ENCODE results near the gene SEC24C. TPM values are rescaled to one million over a fixed set of nuclear protein-coding genes. Genes with fewer than 3 reads are reported as not detected.

SEC24C gene
- total RNA-seq, 1 donor from 2014 or later: 50.0 TPM

DNA sequence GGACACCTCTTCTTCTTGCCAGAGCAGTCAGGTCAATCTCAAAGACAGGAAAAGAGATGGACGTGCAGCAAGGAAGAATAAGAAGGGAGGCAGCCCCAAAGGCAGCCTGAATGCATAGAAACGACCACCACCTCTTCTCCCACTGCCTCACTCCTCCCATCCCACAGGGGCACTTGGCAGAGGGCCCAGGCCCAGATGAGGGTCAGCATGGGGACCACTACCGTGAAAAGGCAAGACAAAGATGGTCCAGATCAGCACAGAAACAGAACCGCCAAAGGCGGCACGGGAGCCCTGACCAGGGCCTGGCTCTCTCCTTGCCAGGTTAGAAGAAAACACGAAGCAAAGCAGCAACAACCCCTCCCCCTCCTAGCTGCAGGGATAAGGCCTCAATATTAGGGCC lies 69.2 kb downstream of the SEC24C start:
- DNase-seq: no peak

DNA sequence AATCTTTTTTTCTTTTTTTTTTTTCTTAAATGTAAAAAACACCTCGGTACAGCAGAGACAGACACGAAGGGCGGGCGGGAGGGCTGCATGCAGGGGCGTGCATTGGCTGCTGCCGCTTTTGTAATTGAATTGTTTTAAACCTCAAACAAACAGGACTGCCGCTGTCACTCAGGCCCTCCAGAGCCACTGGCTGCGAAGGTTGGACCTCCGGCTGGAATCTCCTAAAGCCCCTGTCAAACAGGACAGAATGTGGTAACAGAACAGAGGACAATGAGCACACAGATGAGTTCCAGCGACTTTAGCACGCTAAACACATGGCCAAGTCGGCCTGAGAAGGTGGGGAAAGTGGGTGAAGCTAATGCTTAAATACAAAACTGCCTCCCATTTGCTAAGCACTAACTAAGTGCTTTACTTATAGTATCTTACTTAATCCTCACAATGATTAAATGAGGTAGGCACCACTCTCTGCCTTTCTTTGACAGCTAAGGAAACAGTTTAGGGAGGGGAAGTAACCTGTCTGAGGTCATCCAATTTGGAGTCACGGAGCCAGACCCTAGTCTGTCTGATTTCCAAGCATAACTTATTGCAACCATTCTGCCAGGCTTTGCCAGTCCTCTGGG lies 70.2 kb downstream of the SEC24C start:
- no peak for DNase-seq

DNA sequence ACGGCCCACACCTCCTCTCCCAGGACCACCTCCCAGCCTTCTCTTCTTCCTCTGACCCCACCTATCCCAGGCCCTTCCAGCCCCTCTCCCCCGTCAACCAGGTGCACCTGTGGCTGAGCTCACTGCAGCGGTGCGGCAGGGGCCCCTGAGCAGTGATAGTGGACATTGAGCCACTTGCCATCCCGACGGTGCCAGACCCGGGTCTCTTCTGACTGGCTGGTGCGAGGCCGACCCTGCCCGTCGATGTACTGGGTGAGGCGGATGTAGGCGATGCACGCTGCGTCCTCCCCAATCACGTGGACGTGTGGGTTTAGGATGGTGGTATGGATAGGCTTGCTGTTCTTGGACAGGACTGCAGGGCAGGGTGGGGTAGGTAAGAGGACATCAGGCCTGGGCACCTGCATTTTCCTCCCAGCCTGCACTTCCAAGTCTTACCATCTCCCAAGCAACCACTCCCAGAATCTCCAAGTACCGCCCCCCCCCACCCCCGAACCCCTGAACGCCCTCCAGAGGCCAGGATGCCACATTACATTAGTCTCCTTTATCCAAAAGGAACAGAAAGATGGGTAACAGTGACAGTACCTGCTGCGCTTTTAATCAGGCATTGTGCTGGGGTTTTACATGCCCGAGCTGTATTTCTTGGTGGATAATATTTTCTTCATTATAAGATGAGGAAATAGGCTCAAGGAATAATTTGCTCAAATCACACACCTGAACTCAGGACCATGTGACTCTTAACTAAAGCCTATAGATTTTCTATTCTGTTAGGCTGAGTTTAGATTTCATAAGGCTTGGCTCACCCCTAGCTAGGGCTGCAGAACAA lies 70.9 kb downstream of the SEC24C start:
- no peak for DNase-seq

DNA sequence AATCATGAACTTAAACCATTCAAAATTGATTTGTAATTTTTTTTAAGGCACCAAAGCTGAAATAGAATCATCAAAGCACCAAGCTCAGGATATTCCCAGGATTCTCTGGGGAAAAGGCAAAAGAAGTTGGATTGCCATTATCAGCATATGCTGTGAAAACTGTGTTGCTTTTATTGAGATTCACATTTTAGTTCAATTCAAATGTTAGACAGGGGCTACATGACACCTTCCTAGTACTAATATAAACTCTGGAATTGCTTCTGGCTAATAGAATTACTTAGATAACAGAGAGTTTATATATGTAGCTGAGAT lies 71.5 kb downstream of the SEC24C start:
- no peak for DNase-seq

DNA sequence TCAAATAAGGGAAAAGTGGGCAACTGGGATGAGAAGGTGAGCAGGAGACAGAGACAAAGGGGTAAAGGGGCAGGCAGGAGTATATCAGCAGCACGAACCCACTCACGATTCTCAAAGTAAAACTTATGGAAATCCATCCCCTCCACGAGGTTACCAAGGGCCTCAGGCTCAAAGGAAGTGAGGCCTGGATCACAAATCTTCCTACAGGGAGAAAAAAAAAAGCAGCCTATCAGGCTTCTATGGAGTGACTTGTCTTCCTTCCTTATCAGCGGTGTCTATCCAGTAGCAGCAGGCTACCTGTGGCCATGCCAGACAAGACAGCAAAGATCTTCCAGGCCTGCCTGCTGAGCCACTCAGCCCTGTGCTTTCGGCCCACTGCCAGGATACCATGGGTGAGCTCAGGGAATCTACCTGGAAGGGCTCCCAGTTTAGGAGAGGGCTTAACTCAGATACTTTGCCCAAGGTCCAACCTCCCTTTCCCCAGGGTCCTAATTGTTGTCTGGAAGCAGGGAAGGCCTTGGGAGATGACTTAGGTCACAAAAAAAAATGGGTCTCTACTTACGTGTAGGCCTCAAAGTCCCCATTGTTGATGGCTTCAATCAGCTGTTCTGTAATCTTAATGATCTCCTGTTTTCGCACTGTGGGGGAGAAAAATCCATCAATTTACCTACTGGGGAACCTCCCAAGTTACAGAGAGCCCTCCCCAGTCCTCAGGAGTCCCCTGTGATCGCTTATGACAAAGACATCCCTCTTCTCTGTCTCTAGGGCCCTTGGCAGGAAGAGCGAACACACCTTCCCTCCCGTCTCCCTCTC lies 73.0 kb downstream of the SEC24C start:
- DNase-seq: no peak

DNA sequence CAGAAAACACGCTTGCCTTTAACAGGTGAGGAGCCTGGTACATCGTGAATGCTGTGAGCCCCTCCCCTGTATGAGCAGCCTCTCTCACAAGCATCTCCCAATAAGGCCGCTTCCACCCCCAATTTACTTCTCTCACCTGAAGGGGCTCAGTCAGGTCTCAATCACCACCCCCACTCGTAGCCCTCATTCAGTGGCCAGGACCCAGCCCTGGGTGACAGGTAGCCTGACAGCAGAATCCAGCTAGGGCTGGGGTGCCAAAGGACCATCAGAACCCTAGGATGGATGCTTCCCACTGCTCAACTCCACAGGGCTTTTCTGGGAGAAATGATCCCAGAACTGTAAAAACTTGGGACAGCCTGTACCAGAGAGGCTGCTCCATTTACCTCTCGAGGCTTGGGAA lies 73.7 kb downstream of the SEC24C start:
- DNase-seq: no peak

DNA sequence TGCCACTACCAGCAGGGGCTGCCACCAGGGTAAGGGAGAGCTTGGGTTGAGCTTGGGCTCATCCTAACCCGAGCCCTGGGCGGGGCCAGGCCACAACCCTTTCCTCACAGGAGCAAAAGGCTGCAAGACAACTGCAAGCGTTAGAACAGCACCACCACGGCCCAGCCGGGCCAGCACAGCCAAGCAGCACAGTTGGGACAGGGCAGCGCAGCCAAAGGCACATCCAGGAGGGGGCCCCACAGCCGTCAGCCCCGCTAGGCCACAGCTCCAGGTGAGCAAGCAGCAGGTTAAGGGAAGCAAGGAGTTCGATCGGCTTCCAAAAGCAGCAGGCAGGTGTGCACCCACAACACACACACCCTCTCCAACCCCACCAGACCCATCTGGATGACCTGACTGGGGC lies 74.2 kb downstream of the SEC24C start:
- DNase-seq: no peak

DNA sequence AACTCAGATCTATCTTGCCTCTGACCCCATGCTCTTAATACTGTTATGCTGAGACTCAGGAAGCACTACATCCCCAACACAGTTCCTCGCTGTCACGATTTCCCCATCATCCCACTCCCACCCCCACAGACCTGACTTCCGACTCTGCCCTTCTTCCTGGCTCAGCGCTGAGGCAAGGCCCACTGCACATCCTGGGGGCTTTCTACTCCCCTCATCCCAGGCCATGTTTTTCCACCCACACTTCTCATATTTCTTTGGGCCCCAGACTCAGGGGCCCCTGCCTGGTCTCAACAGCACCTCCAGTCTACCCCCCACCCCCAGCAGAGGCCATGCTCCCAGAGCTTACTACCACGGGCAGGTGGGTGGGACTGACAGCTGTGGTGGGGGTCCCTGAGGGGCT lies 74.9 kb downstream of the SEC24C start:
- no peak for DNase-seq

DNA sequence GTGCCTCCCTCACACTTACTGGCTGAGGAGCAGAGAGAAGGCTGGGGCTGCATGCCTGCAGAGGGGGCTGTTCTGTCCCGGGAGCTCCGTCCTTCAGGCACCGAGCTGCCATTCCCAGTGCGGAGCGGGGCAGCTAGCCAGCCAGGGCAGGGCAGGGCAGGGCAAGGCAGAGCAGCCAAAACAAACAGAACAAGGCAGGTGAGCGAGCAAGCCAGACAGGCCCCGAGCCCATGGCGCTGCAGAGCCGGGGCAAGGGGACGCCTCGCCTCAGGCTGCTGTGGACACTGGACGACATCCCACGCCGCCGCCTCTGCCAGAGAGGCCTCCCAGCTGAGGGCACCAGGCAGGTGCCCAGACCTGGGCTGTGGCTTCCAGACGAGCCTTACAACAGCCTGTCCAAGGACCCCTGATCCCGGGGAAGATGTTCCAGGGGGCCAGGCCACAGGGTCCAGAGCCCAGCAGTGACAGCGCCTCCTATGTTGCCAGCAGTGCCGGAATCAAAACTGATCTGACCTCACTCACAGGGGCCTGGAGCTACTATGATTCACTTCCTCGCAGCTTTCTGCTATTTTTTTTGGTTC lies 75.4 kb downstream of the SEC24C start:
- no peak for DNase-seq

Small RNA genes lying within 50 kb of the gene (small RNA-seq; reads per million reads assigned to genes)
- gene AC022400.4 (ENCODE audit: low replicate concordance) (not detected), gene AC022400.9 (ENCODE audit: low replicate concordance) (not detected), gene RNA5SP320 (ENCODE audit: low replicate concordance) (not detected), gene ZSWIM8-AS1 (ENCODE audit: low replicate concordance) (not detected)

Other genes starting within 250 kb of the SEC24C start
- gene PPP3CB, start 248.3 kb upstream of the SEC24C start, total RNA-seq: 150 TPM
- gene USP54, start 153.0 kb upstream of the SEC24C start, total RNA-seq: 39.5 TPM
- gene MYOZ1, start 102.9 kb upstream of the SEC24C start, total RNA-seq: 706 TPM
- 28.0 TPM for gene SYNPO2L, start 88.3 kb upstream of the SEC24C start, total RNA-seq
- 5.2 TPM for gene AGAP5, start 46.3 kb upstream of the SEC24C start, total RNA-seq
- 18.7 TPM for gene CHCHD1, start 37.7 kb downstream of the SEC24C start, total RNA-seq
- gene ZSWIM8, start 41.2 kb downstream of the SEC24C start, total RNA-seq: 81.3 TPM
- 16.1 TPM for gene NDST2, start 67.2 kb downstream of the SEC24C start, total RNA-seq
- 37.7 TPM for gene CAMK2G, start 130.2 kb downstream of the SEC24C start, total RNA-seq
- 37.8 TPM for gene PLAU, start 166.8 kb downstream of the SEC24C start, total RNA-seq

Measured in tongue (tissue), 3 donors.